Jurkat, Clone E6-1 (cell line): ENCODE results near the gene GSG1L.
"Not testable (repeated sequence)": the region's sequence is repeated elsewhere in the genome, so short reads cannot be mapped to it uniquely, and the experiment has no call there.

Experiments used
- DNase-seq: peaks from one replicate; pipeline ENCODE4 v3.0.0-alpha.2; 2011; ENCODE audit warnings: low read depth, low spot score
- H3K4me3 ChIP-seq: 2 replicates; pipeline ENCODE4 v1.5.1; 2011; ENCODE audit warnings: mild to moderate bottlenecking, low read length, control low read depth, moderate library complexity

GSG1L gene

GRCh38 chr16:27883576-27883975 is 179.9 kb downstream of the GSG1L start:
- no peak overlapping the region for H3K4me3 ChIP-seq
- DNase-seq, result no peak

- no peak for DNase-seq
- no peak overlapping the region for H3K4me3 ChIP-seq
These were observed 183.2 kb downstream of the GSG1L start for GRCh38 chr16:27880287-27880686.

GRCh38 chr16:27879601-27880247 is 183.8 kb downstream of the GSG1L start:
- DNase-seq, result no peak
- no peak overlapping the region for H3K4me3 ChIP-seq

- not testable (repeated sequence) for DNase-seq
These were observed 190.9 kb downstream of the GSG1L start for GRCh38 chr16:27872627-27873026.

GRCh38 chr16:27870116-27870798 is 193.3 kb downstream of the GSG1L start:
- H3K4me3 ChIP-seq, result no peak overlapping the region
- DNase-seq, result no peak

More at GRCh38 chr16:27872627-27873026, 190.9 kb downstream of the GSG1L start:
- H3K4me3 ChIP-seq, result not testable (repeated sequence)

- no peak for DNase-seq
These were observed 194.1 kb downstream of the GSG1L start for GRCh38 chr16:27869411-27869810.

GRCh38 chr16:27868180-27868579 is 195.3 kb downstream of the GSG1L start:
- no peak overlapping the region for H3K4me3 ChIP-seq
- no peak for DNase-seq

More at GRCh38 chr16:27869411-27869810, 194.1 kb downstream of the GSG1L start:
- H3K4me3 ChIP-seq, result no peak overlapping the region

GRCh38 chr16:27867122-27868110 is 196.1 kb downstream of the GSG1L start:
- no peak overlapping the region for H3K4me3 ChIP-seq
- peak; percentile 69 for DNase-seq

GRCh38 chr16:27863377-27863776 is 200.1 kb downstream of the GSG1L start:
- no peak overlapping the region for H3K4me3 ChIP-seq
- no peak for DNase-seq

- no peak overlapping the region for H3K4me3 ChIP-seq
- no peak for DNase-seq
These were observed 200.6 kb downstream of the GSG1L start for GRCh38 chr16:27862953-27863352.

GRCh38 chr16:27860091-27860490 is 203.4 kb downstream of the GSG1L start:
- no peak for DNase-seq
- H3K4me3 ChIP-seq, result no peak overlapping the region

GRCh38 chr16:27859020-27859419 is 204.5 kb downstream of the GSG1L start:
- no peak for DNase-seq
- no peak overlapping the region for H3K4me3 ChIP-seq

- no peak overlapping the region for H3K4me3 ChIP-seq
- DNase-seq, result no peak
These were observed 209.9 kb downstream of the GSG1L start for GRCh38 chr16:27853651-27854050.

- H3K4me3 ChIP-seq, result no peak overlapping the region
- no peak for DNase-seq
These were observed 210.4 kb downstream of the GSG1L start for GRCh38 chr16:27853101-27853500.

- DNase-seq, result no peak
- H3K4me3 ChIP-seq, result no peak overlapping the region
These were observed 210.8 kb downstream of the GSG1L start for GRCh38 chr16:27852681-27853080.

GRCh38 chr16:27852116-27852515 is 211.4 kb downstream of the GSG1L start:
- no peak for DNase-seq
- no peak overlapping the region for H3K4me3 ChIP-seq

- no peak for DNase-seq
- H3K4me3 ChIP-seq, result no peak overlapping the region
These were observed 211.9 kb downstream of the GSG1L start for GRCh38 chr16:27851586-27851985.

GRCh38 chr16:27849621-27850020 is 213.9 kb downstream of the GSG1L start:
- no peak overlapping the region for H3K4me3 ChIP-seq
- no peak for DNase-seq

GRCh38 chr16:27847030-27847550 is 216.4 kb downstream of the GSG1L start:
- H3K4me3 ChIP-seq, result no peak overlapping the region
- DNase-seq, result no peak
